Activated naive CD4-positive, alpha-beta T cell treated with anti-CD3 and anti-CD28 coated beads, Interleukin-2, amount 50 U/mL, for 24 hours (primary cell): ENCODE data around the gene LRRC37A.
"Not testable (repeated sequence)": the region's sequence is repeated elsewhere in the genome, so short reads cannot be mapped to it uniquely, and the experiment has no call there.

ENCODE experiments used
- H3K27ac Mint-ChIP-seq: one replicate; pipeline ENCODE4 v1.8.0; 2021; ENCODE audit warnings: mild to moderate bottlenecking, mixed read lengths
- H3K27me3 Mint-ChIP-seq: one replicate; pipeline ENCODE4 v1.8.0; 2021; ENCODE audit warnings: mixed read lengths
- H3K36me3 Mint-ChIP-seq: one replicate; pipeline ENCODE4 v1.8.0; 2021; ENCODE audit warnings: mixed read lengths
- H3K4me1 Mint-ChIP-seq: one replicate; pipeline ENCODE4 v1.8.0; 2021; ENCODE audit warnings: mixed read lengths
- H3K4me3 Mint-ChIP-seq: one replicate; pipeline ENCODE4 v1.8.0; 2021; ENCODE audit warnings: mild to moderate bottlenecking, mixed read lengths
- H3K9me3 Mint-ChIP-seq: one replicate; pipeline ENCODE4 v1.8.0; 2021; ENCODE audit warnings: mixed read lengths

Gene LRRC37A

DNA sequence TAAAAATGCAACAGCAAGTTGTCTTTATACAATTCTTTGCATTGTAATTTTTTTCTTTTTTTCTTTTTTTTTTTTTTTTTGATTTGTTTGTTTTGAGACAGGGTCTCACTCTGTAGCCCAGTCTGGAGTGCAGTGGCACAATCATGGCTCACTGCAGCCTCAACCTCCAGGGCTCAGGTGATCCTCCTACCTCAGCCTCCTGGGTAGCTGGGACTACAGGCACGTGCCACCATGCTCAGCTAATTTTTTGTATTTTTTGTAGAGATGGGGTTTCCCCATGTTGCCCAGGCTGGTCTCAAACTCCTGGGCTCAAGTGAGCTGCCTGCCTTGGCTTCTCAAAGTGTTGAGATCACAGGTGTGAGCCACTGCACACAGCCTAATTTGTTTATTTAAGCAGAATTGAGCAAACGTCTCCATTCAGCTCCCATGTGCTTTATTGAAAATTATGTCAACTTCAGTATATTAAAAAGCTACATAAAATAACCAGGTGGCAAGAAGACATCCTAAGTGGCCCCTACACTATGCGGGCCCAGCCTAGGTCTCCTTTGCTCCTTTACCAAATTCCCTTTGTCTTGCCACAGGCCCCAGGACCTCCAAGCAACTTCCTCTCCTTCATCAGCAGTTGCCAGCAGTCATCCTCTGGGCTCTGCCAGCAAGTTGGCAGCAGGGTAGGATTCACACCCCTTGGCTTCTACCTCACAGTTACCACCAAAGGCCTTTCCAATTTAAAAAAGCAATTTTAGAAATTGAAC lies 18.0 kb upstream of the LRRC37A start:
- not testable (repeated sequence) for H3K27ac Mint-ChIP-seq, H3K4me3 Mint-ChIP-seq, H3K9me3 Mint-ChIP-seq, H3K36me3 Mint-ChIP-seq, H3K4me1 Mint-ChIP-seq, H3K27me3 Mint-ChIP-seq

DNA sequence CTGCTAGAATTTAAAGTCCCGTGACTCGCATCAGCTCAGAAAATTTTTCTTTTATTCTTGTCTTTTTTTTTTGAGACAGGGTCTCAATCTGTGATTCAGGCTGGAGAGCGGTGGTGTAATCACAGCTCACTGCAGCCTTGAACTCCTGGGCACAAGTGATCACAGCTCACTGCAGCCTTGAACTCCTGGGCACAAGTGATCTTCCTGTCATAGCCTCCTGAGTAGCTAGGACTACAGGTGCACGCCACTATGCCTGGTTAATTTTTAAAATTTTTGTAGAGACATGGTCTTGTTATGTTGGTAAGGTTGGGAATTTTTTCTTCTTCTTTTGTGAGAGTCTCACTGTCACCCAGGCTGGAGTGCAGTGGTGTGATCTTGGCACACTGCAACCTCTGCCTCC lies 13.6 kb upstream of the LRRC37A start:
- not testable (repeated sequence) for H3K27ac Mint-ChIP-seq, H3K9me3 Mint-ChIP-seq, H3K36me3 Mint-ChIP-seq, H3K4me3 Mint-ChIP-seq, H3K27me3 Mint-ChIP-seq
- peaks cover 17% of the 10 kb centered on the region for H3K4me1 Mint-ChIP-seq

DNA sequence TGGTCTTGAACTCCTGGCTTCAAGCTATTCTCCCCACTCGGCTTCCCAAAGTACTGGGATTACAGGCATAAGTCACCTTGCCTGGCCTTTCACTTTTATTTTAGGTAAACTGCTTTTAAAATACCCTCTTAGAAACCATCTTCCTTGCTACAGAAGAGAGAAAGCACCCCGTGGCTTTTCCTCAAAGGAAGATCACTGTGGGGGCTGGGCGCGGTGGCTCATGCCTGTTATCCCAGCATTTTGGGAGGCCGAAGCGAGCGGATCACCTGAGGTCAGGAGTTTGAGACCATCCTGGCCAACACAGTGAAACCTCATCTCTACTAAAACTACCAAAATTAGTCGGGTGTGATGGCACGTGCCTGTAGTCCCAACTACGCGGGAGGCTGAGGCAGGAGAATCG lies 12.3 kb upstream of the LRRC37A start:
- H3K4me3 Mint-ChIP-seq, H3K9me3 Mint-ChIP-seq, H3K36me3 Mint-ChIP-seq, H3K27me3 Mint-ChIP-seq, H3K27ac Mint-ChIP-seq: not testable (repeated sequence)
- H3K4me1 Mint-ChIP-seq: peaks cover 25% of the 10 kb centered on the region

DNA sequence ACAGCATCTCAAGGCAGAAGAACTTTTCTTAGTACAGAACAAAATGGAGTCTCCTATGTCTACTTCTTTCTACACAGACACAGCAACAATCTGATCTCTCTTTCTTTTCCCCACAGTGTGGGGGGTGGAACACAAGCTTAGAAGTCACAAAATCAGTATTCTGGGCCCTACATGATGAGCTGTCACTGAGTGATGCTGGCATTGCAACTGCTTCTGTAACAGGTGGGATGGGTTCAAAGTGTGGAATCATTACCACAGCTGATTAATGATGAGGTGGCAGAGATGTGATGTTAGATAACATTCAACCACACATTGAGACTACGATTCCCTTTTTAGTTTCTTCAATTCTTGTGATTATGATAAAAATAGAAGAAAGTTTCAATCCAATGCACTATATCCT lies 10.5 kb upstream of the LRRC37A start:
- peak overlapping the region; percentile 8 for H3K27ac Mint-ChIP-seq

DNA sequence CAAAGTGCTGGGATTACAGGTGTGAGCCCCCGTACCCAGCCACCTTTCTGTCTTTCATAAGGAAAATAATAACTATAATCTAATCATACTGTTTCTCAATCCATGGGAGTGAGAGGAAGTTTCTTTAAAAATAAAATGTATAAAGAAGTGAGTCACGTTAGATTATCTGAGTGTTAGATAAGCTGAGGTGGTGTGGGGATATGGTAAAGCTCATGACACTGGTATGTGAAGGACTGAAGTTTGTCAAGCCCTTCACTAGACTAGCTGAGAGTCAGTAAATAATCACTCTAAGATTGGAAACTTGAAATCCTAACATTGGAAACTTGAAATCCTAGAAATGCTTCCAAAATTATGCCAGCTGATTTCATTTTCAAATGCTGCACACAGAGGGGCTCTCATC lies 9.4 kb upstream of the LRRC37A start:
- H3K36me3 Mint-ChIP-seq, H3K9me3 Mint-ChIP-seq, H3K27me3 Mint-ChIP-seq, H3K27ac Mint-ChIP-seq, H3K4me3 Mint-ChIP-seq: not testable (repeated sequence)
- peaks cover 25% of the 10 kb centered on the region for H3K4me1 Mint-ChIP-seq

More for the DNA sequence above, 10.5 kb upstream of the LRRC37A start:
- peaks cover 25% of the 10 kb centered on the region for H3K4me1 Mint-ChIP-seq
- H3K9me3 Mint-ChIP-seq, H3K27me3 Mint-ChIP-seq, H3K36me3 Mint-ChIP-seq, H3K4me3 Mint-ChIP-seq: not testable (repeated sequence)

DNA sequence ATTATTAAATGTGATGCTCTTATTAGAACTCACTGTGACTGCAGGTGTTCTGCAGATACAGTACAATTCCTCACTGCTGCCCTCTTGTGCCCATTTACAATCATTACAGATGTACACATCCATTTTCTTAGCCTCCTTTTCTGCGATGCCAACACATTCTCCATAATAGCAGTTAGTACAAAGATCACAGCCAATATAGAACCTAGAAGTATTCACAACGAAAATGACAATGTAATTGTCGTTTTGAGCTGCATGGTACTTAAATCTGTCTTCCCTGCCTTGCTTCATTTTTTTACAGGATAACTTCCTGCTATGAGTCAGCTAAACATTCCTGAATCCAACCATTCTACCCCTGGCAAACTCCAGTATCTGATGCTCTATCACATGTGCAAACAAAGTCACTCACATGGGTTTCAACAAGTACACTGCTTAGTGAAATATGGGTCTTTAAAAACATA lies 8.1 kb upstream of the LRRC37A start:
- not testable (repeated sequence) for H3K9me3 Mint-ChIP-seq, H3K4me3 Mint-ChIP-seq, H3K27ac Mint-ChIP-seq, H3K36me3 Mint-ChIP-seq, H3K27me3 Mint-ChIP-seq
- H3K4me1 Mint-ChIP-seq: peaks cover 30% of the 10 kb centered on the region

DNA sequence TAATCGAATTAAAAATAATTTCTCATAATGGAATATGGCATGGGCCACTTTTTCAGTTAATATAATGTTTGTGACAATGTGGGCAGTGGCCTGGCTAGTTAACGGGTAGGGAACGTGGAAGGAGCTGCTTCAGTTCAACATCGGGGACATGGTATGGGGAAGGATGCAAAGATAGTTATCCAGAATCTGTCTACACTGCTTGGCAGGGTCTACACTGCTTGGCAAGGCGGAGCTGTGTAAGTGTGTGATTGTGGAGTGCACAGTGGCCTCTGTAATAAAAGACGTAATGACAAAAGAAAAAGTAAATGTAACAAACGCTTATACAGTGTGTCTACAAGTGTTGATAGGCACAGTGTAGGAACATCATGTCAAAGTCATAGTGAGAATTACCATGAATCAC lies 7.3 kb upstream of the LRRC37A start:
- peaks cover 30% of the 10 kb centered on the region for H3K4me1 Mint-ChIP-seq
- not testable (repeated sequence) for H3K4me3 Mint-ChIP-seq, H3K36me3 Mint-ChIP-seq, H3K27ac Mint-ChIP-seq, H3K9me3 Mint-ChIP-seq, H3K27me3 Mint-ChIP-seq

DNA sequence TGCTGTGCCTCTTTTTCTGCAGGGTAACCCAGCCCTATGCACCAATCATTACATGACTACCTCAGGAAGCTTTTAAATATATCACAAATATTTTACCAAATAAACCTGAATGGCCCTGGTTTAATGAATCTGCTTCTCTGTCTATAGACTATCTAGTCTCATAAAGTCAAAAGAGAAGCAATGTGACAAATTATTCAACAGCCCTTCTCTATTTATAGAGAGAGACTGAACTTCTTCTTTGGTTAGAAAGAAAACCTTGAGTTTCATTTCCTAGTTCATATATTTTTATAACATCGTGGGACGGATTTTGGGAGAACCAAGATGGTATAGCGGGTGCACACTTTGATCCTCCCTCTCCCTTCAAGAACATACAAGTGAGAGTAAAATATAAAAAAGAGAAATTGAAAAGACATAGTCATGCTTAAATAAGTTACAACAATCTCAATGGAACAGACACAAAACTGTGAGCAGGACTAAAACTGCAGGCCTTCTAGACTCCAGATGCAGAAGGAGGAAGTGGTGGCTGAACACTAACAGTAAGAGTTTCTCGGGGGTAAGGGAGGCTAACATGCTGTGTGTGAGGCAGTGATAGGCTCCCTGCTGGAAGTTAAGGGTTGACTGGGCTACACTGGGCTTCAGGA lies 3.9 kb upstream of the LRRC37A start:
- H3K4me1 Mint-ChIP-seq: peaks cover 13% of the 10 kb centered on the region
- not testable (repeated sequence) for H3K4me3 Mint-ChIP-seq, H3K27ac Mint-ChIP-seq, H3K9me3 Mint-ChIP-seq, H3K36me3 Mint-ChIP-seq, H3K27me3 Mint-ChIP-seq

DNA sequence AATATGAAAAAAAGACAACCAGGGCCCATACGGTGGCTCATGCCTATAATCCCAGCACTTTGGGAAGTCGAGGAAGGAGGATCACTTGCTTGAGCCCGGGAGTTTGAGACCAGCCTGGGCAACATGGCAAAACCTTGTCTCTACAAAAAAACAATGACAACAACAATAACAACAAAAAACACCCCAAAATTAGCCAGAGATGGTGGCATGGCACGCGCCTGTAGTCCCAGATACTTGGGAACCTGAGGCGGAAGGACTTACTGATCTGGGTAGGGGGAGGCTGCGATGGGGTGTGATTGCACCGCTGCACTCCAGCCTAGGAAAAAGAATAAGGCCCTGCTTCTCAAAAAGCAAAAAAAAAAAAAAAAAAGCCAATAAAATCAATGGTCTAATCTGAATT lies 3.3 kb upstream of the LRRC37A start:
- not testable (repeated sequence) for H3K9me3 Mint-ChIP-seq, H3K27ac Mint-ChIP-seq, H3K27me3 Mint-ChIP-seq, H3K36me3 Mint-ChIP-seq, H3K4me3 Mint-ChIP-seq
- peaks cover 11% of the 10 kb centered on the region for H3K4me1 Mint-ChIP-seq

DNA sequence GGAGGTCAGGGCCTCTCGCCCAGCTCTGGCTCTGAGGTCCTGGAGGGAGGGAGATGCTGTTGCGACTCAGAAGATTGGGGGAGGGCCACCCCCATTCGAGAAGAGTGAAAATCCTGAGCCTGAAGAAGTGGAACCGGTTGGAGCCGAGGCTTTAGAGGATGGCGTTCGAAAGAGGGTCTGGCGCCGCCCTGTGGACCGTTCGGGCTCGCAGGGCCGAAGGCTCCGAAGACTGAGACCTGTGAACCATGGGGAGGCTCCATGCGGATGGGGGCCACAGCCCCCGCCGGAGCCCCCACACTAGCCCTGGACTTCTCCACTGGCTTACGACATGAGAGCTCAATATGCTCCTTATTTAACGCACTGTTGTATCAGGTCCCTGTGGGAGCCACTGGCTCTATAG lies 46.3 kb downstream of the LRRC37A start:
- not testable (repeated sequence) for H3K9me3 Mint-ChIP-seq, H3K4me1 Mint-ChIP-seq, H3K27ac Mint-ChIP-seq, H3K36me3 Mint-ChIP-seq, H3K4me3 Mint-ChIP-seq, H3K27me3 Mint-ChIP-seq

DNA sequence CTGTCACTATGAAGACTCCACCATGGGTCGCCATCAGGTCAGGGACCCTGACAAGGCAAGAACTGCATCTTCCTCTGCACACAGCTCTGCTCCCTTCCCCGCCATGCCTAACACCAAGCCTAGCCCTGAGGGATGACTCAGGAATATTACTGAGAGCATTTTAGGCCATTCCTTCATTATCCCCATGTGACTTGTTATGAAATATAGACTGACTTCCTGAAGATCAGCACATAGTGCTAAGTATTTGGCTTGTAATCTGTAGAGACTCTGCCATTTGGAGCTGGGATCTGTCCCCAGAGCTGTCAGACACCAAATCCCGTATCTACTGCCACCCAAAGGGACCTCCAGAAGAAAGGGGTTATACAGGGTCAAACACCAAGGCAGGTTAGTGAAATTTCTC lies 47.2 kb downstream of the LRRC37A start:
- H3K4me1 Mint-ChIP-seq, H3K27ac Mint-ChIP-seq, H3K9me3 Mint-ChIP-seq, H3K27me3 Mint-ChIP-seq, H3K36me3 Mint-ChIP-seq, H3K4me3 Mint-ChIP-seq: not testable (repeated sequence)

DNA sequence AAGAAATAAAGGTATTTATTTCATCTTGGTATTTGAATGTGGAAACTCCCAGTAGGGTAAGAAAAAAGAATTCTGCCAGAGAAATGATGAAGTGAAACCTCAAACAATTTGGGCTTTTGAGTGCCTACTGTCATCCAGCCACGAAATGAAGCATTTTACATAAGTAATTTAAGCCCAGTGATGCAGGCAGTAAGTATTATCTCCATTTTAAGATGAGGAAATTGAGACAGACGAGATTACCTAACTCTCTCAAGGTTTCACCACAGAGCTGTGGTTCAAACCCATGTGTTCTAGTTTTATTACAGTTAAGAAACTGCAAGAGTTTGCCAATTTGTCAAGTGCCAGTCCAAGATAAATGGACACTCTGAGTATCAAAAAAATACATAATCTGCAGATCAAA lies 53.4 kb downstream of the LRRC37A start:
- not testable (repeated sequence) for H3K4me1 Mint-ChIP-seq, H3K36me3 Mint-ChIP-seq, H3K27me3 Mint-ChIP-seq, H3K4me3 Mint-ChIP-seq, H3K27ac Mint-ChIP-seq, H3K9me3 Mint-ChIP-seq

DNA sequence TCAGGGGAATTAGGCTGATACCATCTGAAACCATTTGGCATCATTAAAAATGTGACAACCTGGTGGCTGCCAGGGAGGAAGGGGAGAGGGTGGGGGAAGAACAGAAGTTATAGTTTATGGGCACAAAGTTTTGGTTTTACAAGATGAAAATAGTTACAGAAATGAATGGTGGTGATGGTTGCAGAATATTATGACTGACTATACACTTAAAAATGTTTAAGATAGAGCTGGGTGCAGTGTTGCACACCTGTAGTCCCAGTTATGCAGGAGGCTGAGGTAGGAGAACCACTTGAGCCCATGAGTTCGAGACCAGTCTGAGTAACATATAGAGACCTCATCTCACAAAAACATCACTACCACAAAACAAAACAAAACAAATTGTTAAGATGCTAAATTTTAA lies 54.1 kb downstream of the LRRC37A start:
- H3K36me3 Mint-ChIP-seq, H3K27ac Mint-ChIP-seq, H3K4me1 Mint-ChIP-seq, H3K9me3 Mint-ChIP-seq, H3K27me3 Mint-ChIP-seq, H3K4me3 Mint-ChIP-seq: not testable (repeated sequence)

DNA sequence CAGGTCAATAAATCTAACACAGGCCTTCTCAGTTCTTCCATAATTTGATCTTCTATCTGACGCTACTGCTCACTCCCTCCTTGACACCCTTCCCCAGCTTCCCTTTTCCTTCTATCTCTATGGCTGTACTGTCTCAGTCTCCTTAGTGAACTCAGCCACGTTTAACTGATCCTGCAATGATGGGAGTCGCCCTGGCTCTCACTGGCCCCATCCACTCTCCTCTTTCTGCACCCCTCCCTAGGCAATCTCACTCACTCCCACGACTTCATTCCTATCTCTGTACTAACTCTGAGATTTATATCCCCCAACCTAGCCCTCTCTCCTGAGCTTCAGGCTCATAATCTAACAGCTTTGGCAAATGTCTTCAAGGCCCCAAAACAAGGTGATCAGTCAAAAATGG lies 58.9 kb downstream of the LRRC37A start:
- H3K4me1 Mint-ChIP-seq, H3K36me3 Mint-ChIP-seq, H3K9me3 Mint-ChIP-seq, H3K27ac Mint-ChIP-seq, H3K27me3 Mint-ChIP-seq, H3K4me3 Mint-ChIP-seq: not testable (repeated sequence)

DNA sequence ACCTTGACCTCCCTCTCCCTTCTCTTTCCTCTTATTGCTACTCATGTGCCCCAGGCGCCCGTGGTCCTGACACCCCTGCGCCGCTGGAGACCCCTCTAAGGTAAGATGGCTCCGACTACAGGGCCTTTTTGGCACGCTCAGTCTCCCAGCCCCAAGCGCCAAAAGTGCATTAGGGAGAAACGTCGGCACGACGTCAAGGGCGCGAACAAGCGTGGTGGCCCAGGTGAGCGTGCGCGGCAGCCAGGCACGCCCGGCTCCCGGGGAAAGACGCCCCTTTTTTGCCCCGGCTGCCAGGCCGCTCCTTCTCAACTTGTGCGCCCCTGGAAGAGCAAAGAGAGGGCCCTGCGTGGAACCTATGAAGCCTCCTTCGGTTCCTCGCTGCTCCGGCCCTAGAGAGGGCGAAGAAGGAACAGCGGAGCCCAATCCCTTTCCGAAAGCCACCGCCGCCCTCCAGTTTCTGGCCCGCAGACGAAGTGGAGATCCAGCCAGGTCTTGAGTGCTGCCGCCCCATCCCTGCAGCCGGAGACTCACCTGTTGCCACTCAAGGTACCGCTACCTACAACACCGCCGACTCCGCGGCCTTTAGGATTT lies 66.3 kb downstream of the LRRC37A start:
- H3K4me1 Mint-ChIP-seq, H3K4me3 Mint-ChIP-seq, H3K27ac Mint-ChIP-seq, H3K36me3 Mint-ChIP-seq, H3K9me3 Mint-ChIP-seq, H3K27me3 Mint-ChIP-seq: not testable (repeated sequence)

DNA sequence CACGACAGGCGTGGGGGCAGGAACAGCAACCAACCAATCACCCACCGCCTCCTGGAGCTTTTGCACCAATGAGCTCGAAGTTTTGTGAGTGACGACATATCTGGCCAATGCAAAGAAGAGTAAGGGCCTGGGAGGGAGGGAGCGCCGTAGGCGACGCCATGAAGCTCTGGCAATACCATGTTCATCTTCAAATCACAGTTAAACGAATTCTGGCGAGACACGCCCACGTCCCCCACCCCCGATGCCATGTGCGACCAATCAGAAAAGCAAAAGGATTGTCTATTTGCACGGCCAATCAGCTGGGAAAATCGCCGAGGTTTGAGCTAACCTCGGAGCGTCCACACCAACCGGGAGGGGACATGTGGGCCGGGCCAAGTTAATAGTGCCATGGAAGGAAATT lies 66.8 kb downstream of the LRRC37A start, which contains the start of gene ARL17B:
TSS of gene ARL17B (minus strand) at position 12 of the 400 bp plus-strand sequence. CDS start 3,369 bp downstream, outside the sequence.
- H3K9me3 Mint-ChIP-seq, H3K27ac Mint-ChIP-seq, H3K27me3 Mint-ChIP-seq, H3K36me3 Mint-ChIP-seq, H3K4me3 Mint-ChIP-seq, H3K4me1 Mint-ChIP-seq: not testable (repeated sequence)

DNA sequence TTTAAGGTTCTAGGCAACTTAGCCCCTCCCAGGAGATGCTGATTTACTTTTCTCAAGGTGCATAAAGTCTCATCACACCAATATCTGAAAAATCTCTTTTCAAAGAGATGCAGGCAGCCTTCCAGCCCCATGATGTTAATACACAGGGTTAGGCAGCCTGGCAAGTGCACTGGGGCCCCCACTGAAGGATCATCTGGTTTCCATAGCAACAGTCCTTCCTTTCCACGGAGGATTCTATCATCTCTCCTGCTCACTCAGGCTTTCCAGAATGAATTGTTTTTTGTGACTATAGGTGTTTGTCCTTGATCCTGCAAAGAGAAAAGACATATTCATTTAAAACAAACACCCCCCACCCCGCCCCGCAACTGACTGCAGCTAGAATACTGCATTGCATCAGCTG lies 72.6 kb downstream of the LRRC37A start:
- not testable (repeated sequence) for H3K36me3 Mint-ChIP-seq, H3K4me1 Mint-ChIP-seq, H3K27ac Mint-ChIP-seq, H3K4me3 Mint-ChIP-seq, H3K9me3 Mint-ChIP-seq, H3K27me3 Mint-ChIP-seq
